ENCODE measurements around the gene ACTRT2.

ACTRT2 gene

DNA sequence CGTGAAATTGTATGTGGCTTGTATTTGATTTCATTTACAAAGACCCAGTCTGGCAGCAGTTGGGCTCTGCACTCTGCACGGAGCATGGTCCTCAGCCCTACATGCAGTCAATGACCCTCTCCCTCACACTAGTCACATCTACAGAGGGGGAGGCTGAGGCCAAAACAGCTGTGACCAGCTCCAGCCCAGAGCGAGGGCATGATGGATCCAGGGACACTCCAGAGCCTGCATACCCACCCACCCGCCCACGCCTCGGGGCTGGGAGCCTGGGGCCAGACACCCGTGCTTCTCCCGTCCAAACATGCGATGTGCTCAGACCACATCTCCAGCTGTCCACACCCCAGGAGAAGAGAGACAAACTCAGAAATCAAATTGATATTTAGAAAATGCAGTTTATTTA lies 33.8 kb downstream of the ACTRT2 start:
- DNase-seq (ENCODE audit: low read depth) = no peak

DNA sequence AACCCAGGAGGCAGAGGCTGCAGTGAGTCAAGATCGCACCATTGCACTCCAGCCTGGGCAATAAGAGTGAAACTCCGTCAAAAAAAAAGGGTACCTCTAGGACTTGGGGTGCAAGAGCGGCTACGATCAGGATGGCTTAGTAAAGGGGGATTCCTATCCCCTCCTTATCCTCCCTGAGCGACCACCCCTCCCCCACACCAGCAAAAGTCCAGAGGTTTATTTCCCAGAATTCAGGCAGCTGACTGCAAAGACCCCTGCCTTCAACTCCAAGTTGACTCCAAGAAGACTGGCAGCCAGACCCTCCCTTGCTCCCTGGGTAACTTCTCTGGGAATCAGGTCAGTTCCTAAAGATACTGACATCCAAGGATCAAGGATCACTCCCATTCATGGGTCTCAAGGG lies 35.4 kb downstream of the ACTRT2 start:
- DNase-seq (ENCODE audit: low read depth) = no peak

DNA sequence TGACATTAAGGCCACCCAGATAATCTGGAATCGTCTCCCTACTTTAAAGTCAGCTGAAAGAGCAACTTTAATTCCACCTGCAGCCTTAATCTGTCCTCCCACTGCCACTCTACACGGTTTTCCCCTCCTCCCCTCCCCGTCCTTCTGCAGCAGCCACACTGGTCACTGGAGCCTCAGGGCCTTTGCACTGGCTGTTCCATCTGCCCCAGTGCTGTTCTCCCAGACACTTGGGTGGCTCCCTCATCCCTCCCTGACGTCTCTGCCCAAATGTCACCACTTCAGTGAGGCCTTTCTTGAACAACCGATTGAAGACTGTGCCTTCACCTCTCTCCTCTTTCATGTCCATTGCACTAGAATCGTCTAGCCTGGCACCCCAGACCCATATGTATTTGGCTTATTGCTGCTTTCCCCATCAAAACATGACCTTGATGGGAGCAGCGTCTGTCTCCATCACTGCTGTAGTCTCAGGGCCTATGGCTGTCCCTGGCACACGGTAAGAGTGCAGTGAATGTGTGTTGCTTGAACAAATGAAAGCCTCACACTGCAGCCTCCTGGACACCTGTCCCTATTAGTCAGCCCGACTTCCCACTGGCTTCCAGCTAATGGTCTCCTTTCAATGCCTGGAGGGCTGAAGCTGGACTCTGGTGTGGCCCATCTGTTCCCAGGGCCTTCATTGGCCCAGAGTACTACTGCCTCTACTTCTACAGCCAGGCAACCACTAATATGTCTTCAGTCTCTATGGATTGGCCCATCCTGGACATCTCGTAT lies 37.2 kb downstream of the ACTRT2 start:
- DNase-seq (ENCODE audit: low read depth) = no peak

DNA sequence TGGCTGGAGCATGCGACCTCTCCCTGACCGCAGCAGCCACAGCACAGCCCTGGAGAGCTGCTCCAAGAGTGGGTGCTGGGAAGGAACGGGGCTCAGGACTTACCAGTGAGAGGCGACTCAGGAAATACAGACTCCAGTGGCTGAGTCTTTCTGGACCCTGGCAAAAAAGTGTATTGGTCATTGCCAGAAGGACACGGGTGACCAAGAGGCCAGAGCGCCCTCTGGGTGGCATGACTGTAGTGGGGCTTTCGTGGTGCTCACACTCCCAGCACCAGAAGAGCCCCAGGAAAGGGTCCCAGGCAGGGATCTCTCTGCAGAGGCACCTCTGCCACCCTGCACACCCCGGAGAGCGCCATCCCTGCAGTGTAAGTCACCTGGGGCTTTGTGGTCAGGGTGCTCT lies 38.9 kb downstream of the ACTRT2 start:
- DNase-seq (ENCODE audit: low read depth) = no peak

DNA sequence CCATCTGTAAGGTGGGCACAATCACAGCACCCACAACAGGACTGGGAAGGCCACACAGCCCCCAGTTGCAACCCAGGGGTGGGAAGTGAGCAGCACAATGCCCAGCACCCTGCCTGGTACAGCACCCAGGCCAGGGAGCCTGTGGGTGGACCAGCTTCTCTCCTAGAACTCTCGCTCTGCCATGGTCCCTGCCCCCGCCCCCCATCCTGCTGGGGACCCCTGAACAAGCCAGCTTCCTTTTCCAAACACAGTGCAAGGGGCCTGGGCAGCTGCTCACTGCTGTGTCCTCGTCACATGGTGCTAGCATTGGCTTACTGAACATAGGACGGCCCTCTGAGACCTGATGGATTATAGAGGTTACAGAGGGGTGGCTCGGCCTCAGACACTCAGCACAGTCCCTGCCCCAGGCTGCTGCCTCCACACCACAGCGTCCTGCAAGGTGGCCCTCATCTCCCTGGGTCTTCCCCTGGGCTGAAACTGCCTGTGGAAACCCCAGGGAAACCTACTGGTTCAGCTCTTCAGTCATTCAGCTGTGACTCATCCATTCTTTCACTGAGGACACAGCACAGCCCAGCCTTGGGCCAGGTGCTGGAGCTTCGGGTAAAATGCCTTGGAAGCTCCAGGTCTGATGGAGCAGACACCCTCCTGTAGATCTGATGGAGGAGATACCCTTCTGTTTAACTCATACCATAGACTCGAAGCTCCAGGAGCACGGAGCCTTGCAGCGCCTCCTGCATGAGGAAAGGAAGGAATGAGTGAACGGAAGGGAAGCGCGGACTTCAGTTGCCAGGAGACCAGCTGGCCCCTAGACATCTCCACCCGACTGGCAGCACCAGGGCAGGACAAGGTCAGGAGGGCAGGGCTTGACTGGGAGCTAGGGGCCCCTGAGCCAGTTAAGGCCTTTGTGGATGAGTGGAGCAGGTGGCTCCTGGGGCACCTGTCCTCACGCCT lies 39.6 kb downstream of the ACTRT2 start:
- DNase-seq (ENCODE audit: low read depth) = no peak

DNA sequence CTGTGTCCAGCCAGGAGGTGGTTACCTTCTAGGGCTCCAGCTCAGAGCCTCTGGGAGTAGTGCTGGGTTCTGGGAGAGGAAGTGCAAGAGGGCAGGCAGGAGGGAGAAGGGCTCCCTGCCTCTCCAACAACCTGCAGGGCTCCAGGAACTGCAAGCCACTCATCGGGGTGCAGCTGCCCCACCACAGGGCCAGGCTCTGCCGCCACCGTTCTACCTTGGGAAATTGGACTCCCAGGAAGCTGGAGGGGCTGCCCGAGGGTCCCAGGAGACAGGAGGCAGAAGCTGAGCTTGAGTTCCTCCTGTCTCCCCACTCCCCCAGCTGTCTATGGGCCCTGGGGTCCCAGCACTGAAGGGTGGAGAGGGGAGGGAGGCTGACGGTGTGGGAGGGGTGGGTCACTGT lies 40.3 kb downstream of the ACTRT2 start:
- no peak for DNase-seq (ENCODE audit: low read depth)

DNA sequence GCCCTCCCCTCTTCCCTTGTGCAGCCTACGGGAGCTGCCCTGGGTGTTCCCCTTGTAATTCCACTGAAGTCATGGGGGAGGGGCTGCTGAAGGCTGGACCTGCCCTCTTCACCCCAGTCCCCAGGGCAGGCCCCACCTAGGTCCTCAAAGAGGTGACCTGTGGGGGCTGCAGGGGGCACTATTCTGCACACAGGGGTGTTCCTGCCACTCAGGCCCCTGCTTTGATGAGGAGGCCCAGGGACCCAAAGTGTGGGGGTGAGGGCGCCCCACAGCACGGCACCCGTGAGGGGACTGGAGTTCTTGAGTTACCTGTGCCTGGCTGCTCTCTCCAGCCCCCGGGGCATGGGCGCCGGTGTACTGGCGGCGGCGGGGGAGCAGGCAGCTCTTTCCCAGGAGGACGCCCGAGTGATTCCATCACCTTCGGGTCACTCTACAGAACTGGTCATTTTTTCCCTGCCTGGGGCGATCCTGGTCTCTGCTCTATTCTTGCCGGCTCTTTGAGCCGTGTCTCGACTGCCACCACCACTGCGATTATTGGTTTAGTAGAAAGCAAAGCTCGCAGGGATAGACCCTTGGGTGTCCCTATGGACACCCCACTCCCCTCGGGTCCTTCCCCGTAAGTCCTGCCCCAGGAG lies 40.8 kb downstream of the ACTRT2 start:
- no peak for DNase-seq (ENCODE audit: low read depth)

DNA sequence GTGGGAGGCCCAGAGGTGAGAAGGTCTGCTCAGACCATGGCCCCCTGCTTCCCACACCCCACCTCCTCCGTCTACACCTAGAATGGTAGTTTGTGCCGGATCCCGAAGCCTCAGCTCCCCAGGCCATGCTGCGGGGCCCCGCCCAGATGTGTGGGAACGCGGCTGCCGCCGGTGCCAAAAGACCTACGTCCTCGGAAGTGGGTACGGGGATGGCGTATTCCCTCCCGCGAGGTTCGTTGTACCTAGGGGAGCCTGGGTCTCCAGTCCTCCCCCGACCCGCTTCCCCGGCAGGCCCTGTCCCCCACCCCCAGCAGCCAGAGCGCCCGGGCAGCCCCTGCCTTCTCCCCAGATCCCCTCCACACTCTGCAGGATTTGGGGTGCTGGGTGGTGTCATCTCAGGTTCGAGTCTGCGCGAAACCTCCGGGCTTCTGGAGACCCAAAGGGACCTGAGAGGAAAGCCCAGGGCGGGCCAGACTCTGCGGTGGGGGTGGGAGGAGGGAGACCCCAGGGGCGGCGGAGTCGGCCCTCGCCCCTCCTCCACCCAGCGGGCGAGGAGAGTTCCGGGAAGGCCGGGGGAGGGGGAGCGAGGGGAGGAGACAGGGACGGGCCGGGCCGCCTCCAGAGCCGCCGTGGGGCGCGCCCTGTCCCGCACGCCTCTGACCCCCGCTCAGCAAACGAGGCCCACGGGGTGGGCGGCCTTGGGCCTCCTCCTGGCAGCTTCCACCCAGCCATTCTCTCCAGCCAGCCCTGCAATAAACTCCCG lies 41.5 kb downstream of the ACTRT2 start:
- no peak for DNase-seq (ENCODE audit: low read depth)

DNA sequence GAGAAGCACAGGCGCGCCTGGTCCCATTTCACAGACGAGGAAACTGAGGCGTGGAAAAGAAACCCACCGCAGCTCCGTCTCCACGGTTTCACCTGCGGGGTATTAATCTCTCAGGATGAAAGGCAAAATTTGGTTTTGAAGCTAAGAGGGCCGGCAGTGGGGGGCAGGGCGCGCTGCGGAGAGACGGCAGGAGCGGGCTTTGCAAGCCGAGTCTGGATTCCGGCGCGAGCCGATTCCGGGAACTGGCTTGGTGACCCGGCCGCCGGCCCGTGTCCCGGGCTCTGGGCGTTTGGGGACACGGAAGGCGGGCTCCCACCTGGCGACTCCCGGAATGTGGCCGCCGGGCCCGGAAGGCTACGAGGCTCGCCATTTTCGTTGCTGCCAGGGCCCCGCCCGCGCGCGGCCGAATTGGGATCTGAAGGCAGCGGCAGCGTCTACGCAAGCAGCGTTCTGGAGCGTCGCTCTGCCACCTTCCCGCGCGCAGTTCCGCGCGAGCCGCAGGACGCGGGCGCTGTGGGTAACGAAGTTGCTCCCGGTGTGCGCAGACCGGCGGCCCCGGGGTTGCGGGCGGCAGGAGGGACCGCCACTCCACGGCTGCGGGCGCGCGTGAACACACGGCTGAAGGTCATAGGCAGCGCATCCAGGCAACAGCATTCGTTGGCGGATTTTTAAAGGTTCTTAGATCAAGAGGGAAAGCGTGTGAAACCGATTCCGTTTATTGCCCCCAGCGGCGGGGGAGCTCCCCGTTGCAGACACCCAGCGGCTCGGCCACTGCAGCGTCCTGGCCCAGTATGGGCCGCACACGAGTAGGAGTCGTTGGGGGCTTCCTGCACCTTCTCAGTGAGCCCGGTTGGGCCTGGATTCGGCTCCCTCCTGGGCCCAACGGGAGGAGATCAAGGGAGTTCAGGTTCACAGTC lies 42.4 kb downstream of the ACTRT2 start:
- no peak for DNase-seq (ENCODE audit: low read depth)

DNA sequence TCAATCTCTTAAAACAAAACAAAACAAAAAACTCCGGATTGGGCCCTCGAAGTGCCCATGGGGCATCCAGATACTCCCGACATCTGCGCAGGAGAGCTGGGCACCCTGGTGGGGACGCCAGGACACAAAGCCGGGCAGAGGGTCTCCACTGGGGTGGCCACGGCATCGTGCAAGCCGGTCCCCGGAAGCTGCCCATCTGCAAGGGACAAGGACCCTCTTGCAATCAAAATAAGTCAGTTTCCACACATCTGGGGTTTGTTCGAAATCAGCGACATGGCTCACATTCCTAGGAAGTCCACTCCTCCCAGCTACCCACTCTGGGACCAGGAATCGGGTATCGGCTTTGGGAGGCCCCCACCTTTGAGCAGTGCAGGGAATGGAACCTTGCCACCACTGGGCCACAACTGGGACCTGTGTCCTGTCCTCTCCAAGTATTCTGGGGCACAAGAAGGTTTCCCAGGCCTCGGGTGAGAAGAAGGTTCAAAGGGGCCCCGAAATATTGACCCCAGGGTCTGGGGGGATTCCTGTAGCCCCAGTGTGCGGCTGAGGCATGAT lies 43.1 kb downstream of the ACTRT2 start:
- DNase-seq (ENCODE audit: low read depth) = no peak

DNA sequence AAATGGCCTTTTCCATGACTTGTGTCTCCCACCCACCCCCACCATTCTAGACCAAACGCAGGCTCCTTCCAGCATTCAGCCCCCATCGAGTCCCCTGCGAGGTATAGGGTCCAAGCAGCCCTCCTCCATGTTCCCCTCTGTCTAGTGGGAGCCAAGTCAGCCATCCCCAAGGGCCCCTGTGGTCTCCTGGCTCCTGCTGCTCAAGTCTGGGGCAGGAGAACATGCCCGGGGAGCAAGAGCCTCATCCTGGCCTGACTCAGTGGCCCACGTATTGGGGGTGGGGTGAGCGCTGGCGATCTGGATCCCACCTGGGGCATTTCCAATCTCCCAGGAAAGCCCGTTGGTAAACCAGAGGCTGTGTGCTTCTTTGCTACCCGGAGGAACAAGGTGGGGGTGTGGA lies 43.6 kb downstream of the ACTRT2 start:
- no peak for DNase-seq (ENCODE audit: low read depth)

DNA sequence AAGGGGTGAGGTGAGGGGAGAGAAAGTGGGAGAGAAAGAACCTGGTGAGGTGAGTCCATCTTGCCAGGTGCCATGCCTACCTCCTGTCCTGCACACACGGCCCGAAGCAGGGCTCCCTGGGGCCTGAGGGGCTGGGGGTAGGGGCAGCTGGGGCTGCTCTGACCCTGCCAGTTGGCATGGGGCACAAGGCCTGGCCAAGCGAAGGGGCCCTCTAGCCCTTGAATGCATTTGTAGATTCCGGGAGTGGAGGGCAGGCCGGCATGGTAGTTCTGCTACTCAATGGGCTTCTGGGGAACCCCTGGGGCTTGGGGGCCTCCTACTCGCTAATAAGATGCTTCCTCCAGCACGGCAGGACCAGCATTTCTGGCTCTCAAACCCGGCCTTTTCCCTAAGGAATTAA lies 44.1 kb downstream of the ACTRT2 start:
- DNase-seq (ENCODE audit: low read depth) = no peak

DNA sequence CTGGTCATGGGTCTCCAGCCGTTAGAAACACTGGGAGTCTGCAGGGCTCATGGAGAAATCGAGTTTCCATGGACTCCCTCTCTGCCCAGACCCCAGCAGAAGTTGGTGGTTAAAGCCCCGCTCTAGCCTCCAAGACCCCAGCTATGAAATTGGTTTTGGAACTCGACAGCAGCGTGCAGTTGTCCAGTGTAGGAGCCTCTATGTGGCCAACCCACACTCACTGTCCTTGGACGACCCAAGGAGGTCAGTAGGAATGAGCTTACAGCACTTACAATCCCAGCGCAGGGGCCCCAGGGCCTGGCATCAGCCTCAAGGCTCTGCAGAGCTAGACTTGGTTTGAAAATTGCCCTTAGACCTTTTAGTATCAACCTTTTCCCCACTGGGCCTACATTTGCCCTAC lies 44.5 kb downstream of the ACTRT2 start:
- no peak for DNase-seq (ENCODE audit: low read depth)

DNA sequence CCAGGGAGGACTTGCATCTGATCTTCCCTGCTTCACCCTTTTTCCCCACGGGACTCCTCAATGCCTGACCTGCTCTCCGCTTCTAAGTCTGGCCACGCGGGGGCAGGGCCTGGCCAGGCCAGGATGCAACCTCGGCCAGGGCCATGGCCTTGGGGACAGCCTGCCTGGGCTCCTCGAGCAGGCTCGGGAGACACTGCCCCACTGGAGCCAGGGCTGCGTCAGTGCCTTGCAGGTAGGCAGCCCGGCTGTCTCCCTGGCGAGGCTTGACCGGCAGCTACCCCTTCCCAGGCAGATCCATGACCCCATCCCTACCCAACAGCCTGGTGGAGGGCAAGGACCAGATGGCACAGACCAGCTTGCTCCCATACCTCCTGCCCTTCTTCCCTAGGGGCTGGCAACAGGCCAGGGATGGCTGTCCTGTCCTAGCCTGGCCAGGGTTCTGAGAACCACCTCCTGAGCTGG lies 45.0 kb downstream of the ACTRT2 start:
- DNase-seq (ENCODE audit: low read depth) = no peak

DNA sequence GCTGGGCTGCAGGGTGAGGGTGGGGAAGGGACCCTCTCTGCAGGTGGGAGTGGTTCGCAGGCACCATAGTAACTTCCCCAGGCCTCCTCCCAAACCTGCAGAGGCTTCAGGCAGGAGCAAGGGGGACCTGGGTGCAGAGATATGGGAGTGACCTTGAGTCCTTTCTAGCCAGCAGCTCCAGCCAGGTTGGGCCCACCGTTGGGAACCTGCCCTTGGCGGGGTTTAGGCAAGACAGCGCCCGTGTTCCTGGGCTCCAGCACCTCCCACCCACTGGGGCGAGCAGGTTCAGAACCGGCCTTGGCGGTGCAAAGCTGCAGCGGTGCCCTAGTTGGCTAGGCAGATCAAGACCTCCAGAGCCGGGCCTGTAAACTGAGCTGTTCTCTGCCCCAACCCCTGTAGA lies 45.6 kb downstream of the ACTRT2 start:
- DNase-seq (ENCODE audit: low read depth) = no peak

DNA sequence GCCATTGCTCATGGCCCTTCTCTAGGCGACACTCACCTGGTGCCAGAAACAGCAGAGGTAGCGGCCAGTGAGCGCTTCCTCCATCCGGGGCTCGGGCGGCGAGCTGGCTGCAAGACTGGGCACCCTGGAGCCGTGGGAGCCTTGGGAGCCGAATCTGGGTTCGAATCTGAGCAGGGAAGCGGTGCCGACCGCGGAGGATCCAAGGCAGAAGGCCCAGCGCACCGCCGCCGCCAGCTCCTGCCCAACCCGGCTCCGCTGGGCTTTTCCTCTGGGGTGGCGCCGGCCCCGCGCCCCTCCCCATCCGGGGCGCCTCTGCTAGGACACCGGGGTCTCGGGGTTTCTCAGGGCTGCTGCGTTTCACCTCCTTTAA lies 46.0 kb downstream of the ACTRT2 start:
- no peak for DNase-seq (ENCODE audit: low read depth)

DNA sequence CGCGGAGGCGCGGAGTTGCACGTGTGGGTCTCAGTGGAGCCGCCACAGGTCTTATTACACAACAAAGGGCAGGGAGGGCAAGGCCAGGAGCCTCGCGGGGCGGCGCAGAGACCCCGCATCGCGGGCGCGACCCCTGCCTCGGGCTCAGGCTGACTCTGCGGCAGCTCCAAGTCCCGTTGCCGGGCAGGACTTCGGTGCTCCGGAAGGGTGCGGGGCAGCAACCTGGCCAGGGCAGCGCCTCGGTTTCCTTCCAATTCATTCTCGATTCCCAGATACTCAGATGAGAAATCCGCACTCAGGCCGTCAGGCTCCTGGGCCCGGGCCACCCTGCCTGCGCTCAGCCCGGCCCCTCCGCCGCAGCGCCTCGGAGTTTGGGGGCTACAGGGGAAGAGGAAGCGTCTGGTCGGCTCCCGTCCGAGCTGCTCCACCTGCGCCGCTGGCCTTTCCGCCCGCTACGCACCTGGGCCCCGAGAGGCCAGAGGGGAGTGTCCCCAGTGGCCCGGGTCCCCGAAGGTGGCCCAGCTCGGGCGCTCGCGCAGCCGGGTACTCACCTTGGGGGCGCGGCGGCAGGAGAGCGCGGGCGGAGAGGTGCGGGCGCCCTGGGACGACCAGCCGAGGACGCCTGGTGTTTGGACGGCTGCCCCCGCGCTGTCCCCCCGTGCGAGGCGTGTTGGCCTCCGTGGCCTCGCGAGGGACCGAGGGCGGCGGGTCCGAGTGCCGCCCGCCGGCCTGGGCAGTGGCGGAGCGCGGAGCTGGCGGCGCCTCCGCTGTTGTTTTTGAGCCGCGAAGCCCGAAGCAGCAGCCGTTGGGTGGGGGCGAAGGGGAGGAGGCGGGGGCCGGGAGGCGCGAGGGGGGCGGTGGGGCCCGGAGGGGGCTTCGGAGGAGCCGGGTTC lies 46.6 kb downstream of the ACTRT2 start:
- DNase-seq (ENCODE audit: low read depth) = no peak

DNA sequence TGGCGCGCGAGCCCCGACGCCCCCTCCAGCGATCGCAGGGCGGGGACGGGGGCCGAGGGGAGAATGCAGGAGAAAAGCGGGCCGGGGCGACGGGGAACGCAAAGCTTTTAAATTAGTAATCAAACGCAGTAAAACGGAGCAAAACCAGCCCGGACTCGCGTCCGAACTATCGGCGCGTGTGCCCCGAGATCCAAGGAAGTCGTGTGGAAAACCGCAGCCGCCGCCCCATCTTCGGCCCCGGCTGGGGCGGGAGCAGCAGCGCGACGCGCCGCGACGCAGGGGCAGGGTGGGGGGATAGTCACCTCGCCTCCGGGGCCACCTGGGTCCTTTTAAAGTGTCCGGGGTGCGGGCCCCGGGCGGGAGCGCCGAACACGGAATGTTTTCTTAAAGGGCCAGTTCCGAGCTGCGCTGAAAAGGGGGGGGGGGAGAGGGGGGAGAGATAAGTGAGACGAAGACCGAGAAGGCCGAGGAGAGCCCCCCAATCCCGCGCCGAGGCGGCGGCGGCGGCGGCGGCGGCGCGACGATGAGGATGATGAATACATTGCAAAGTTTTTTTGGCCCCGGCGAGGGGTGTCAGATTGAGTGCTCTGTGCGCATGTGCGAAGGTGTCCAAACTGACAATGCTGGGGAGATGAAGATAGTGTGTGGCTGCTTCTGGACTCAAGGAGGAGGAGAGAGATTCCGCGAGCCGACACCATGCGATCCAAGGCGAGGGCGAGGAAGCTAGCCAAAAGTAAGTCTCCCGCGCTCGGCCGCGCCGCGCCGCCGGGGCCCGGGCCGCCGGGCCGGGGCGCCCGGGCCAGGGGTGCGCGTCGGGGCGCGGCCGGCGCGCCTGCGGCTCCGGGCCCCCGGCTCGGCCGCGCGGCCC lies 47.5 kb downstream of the ACTRT2 start, which contains the start of gene PRDM16:
Gene PRDM16 (plus strand): TSS at position 640 of the 868 bp plus-strand sequence. CDS start 57 bp downstream, at position 697.
- DNase-seq (ENCODE audit: low read depth) = no peak

Measured in activated T-helper 9 cell treated with anti-CD3 and anti-CD28 coated beads, Interleukin-2, amount 50 U/mL, for 16 hours (primary cell).